Measurements from ENCODE around the gene ATP11A. TPM values are rescaled to one million over a fixed set of nuclear protein-coding genes. Genes with fewer than 3 reads are reported as not detected.
A peak's percentile ranks its signal among the peaks of the same experiment; 100 is the strongest.

Gene ATP11A
- 2.0 and 3.7 TPM in 2 replicates for total RNA-seq (2014; rRNA removed; shearing (Covaris generic))

DNA sequence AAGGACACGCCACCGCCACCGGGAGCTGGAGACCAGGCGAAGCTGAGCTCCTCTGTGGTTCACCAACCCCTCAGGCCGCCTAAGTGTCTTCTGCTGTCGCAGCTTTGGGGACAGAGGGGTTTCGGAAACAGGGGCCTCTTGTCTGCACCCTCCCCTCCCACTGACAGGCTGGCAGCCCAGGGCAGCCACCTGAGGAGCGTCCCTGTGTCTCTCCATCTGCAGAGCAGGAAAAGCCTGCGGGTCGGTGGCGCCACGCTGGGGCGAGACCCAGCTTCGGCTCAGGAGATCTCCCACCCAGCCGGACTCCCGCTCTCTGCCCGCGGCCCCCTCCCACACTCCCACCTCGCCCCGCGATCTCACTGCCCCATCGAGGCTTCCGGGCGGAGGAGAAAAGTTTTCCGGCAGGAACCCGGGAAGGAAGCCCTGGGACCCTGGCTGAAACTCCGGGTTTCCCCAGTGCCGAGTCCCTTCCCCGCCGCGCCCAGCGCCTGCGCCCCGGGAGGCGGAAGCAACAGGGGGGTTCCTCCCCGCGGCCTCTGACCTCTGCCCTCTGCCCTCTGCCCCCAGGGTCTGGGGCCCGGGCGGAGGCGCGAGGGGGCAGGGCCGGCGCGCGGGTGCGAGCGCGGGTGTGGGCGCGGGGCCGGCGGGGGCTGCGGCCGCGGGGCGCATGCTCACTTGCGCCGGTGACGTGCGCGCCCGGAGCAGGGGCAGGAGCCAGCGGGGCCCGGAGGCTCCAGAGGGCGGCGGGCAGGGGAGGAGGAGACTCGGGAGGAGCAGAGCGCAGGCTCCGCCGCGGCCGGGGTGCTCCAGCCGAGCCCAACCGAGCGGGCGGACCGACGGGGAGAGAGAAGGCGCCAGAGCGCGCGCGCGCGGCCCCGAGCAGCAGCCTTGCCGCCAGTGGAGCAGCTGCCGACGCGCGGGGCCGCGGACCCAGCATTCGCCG is at the start of gene ATP11A:
ATP11A (plus strand) TSS at position 736 of the 943 bp plus-strand sequence. CDS start 379 bp downstream, outside the sequence.
- DNase-seq (ENCODE audit: low read depth in 1 of 2, low spot score in 2 of 2) = peak; percentile 68 to 87
- Histone ChIP-seq H3K27me3 (replicated peaks) (no peaks in the 10 kb centered on the region; the same call in 1 of the 2 replicates), H3K36me3 (peaks cover 5% of the 10 kb centered on the region; the same call in 1 of the 2 replicates), H3K9me3 (replicated peaks) (no peaks in the 10 kb centered on the region), H3K27ac (0 out of 2 replicates have a peak within 1 kb of the TSS, but pooled peaks have one; percentile 24), H3K4me1 (replicated peaks) (peaks cover 17% of the 10 kb centered on the region), H3K4me3 (peak within 1 kb of the TSS; percentile 84)

DNA sequence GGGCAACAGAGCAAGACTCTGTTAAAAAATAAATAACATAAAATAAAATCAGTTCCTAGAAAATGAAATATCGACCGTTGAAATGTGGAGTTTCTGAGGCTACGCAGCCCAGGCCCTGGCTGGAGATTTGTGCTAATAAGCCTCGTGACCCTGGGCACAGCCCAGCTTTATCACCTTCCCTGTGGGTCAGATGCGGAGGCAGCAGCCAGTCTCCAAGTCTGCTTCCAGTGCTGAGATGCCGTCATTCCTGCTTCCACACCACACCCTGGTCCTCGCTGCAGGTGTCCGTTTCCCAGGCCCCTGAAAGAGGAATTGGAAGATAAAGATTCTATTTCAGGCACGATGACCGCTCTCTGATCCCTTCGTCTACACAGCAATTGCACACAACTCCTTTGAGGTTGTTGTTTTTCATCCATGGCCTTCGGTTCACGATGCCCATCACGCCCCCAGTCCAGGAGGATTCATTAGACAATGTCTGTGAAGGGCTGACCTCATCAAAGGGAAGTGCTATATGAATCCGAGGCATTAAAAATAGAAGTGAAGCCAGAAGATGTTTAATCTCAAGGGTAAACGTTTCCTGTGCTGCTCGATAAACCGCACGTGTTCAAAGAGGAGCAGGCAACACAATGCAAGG is 48.3 kb upstream of the ATP11A start:
- Histone ChIP-seq H3K9me3 (replicated peaks) (no peaks in the 10 kb centered on the region), H3K4me3 (no peak overlapping the region), H3K36me3 (no peaks in the 10 kb centered on the region), H3K27ac (no peak overlapping the region), H3K27me3 (replicated peaks) (peaks cover 7% of the 10 kb centered on the region; the same call in 1 of the 2 replicates), H3K4me1 (replicated peaks) (no peaks in the 10 kb centered on the region)
- no peak for DNase-seq (ENCODE audit: low read depth in 1 of 2, low spot score in 2 of 2)

DNA sequence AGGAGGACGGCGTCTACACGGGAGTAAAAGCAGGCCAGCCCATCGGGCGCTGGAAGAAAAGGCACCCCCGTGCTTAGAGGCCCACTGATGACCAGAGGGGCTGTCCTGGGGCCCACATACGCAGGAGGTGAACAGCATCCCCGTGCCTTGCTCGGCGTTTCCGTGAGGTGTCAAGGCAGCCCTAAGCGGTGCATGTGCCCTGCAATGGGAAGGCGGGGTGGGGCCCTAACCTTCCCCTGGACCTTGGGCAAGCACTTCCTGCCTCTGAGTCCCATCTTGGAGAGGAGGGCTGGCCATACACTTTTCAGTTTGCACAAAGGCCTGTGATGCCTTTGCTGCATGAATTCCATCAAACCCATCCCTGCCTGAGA is 47.8 kb upstream of the ATP11A start:
- H3K27ac ChIP-seq = no peak overlapping the region
- H3K36me3 ChIP-seq = no peaks in the 10 kb centered on the region
- H3K9me3 ChIP-seq (replicated peaks) = no peaks in the 10 kb centered on the region
- DNase-seq (ENCODE audit: low read depth in 1 of 2, low spot score in 2 of 2) = no peak
- peaks cover 7% of the 10 kb centered on the region; the same call in 1 of the 2 replicates for H3K27me3 ChIP-seq (replicated peaks)
- H3K4me1 ChIP-seq (replicated peaks) = no peaks in the 10 kb centered on the region
- no peak overlapping the region for H3K4me3 ChIP-seq

DNA sequence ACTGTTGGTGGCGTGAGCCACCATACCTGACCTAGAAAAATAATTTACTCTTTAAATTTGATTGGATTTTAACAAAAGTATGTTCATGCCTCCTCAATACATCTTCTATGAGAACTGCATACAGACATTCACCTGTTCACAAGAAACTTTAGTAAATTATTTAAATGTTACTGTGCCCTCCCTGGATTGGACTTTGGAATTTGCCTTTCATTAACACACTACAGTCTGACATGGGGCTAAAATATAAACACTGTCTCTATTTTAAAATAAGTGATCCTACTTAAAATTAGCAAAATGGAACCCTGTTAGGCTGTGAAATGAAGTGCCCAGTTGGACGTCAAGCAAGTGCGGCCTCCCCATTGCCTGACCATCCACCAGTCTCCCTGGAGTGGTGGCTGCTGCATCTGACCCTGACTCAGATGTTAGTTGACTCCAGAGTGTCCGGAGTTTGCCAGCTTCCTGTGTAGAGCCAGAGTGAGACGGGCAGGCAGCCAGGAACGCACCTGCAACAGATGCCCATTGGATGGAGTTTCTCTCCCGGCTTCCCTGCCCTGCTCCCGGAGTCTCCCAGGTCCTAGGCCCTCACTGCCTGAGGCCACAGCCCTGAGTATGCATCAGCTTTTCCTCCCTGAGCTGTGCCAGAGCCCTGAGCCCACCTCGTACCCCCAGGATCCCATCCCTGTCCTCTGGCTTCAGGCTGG is 45.9 kb upstream of the ATP11A start:
- H3K9me3 ChIP-seq (replicated peaks) = no peaks in the 10 kb centered on the region
- H3K4me1 ChIP-seq (replicated peaks) = no peaks in the 10 kb centered on the region
- no peaks in the 10 kb centered on the region for H3K36me3 ChIP-seq

DNA sequence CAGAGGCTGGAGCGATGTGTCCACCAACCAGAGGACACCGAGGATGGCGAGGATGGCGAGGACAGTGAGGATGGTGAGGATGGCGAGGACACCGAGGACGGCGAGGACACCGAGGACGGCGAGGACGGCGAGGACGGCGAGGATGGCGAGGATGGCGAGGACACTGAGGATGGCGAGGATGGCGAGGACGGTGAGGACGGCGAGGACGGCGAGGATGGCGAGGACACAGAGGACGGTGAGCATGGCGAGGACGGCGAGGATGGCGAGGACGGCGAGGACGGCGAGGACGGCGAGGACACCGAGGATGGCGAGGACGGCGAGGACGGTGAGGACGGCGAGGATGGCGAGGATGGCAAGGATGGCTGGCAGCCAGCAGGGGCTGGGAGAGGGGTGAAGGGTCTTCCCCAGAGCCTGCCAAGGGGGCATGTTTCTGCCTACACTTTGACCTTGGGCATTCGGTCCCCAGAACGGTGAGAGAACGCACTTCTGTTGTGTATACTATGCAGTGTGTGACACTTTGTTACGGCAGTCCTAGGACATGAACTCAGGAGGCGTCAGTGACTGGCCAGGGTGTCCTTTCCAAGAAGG is 44.4 kb upstream of the ATP11A start:
- Histone ChIP-seq H3K27ac (no peak overlapping the region), H3K4me3 (no peak overlapping the region), H3K9me3 (replicated peaks) (no peaks in the 10 kb centered on the region), H3K27me3 (replicated peaks) (no peaks in the 10 kb centered on the region), H3K4me1 (replicated peaks) (no peaks in the 10 kb centered on the region), H3K36me3 (no peaks in the 10 kb centered on the region)
- DNase-seq (ENCODE audit: low read depth in 1 of 2, low spot score in 2 of 2) = no peak

More for the DNA sequence above, 45.9 kb upstream of the ATP11A start:
- Histone ChIP-seq H3K27ac (no peak overlapping the region), H3K27me3 (replicated peaks) (0 out of 2 replicates have a peak, but pooled peaks cover 7% of the 10 kb centered on the region), H3K4me3 (no peak overlapping the region)
- DNase-seq (ENCODE audit: low read depth in 1 of 2, low spot score in 2 of 2) = no peak

DNA sequence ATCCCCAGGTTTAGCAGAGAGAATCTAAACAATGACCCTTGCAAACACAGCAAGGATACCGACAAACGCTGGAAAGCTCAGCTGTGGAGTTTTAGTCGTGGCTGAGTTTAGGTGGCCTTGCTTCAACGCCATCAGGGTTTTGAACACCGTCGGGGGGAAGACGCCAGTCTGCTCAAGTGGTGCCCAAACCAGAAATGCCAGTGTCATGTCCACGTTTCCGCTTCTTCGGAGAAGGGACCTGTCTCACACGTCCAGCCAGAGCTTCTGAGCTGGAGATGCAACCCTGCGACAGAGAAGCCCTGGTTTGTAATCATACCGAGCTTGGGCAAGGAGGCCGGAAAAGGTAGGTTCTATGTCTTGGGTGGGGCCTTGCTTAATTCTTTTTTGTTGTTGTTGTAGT is 42.6 kb upstream of the ATP11A start:
- Histone ChIP-seq H3K36me3 (no peaks in the 10 kb centered on the region), H3K4me1 (replicated peaks) (peaks cover 2% of the 10 kb centered on the region)

DNA sequence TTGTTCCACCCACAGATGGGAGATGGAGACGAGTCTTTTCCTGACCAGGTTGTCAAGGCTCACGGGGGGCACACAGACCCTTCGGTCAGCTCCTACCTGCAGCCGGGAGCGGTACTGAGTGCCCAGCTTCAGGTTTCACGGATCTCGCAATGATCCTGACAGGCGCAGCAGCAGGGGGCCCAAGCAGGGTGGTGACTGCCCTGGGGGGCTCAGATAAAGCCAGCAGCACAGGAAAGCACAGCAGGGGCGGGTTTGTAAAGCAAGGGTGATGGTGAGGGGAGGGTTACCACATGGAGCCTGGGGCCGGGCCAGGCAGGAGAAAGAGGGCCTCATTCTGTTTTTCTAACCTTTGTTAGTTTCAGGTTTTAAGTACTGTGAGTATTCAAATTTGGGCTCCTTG is 41.7 kb upstream of the ATP11A start:
- no peaks in the 10 kb centered on the region for H3K9me3 ChIP-seq (replicated peaks)
- peaks cover 7% of the 10 kb centered on the region for H3K4me1 ChIP-seq (replicated peaks)
- no peak overlapping the region for H3K27ac ChIP-seq
- no peaks in the 10 kb centered on the region for H3K27me3 ChIP-seq (replicated peaks)
- H3K4me3 ChIP-seq = no peak overlapping the region
- no peaks in the 10 kb centered on the region for H3K36me3 ChIP-seq
- no peak for DNase-seq (ENCODE audit: low read depth in 1 of 2, low spot score in 2 of 2)

More for the DNA sequence above, 42.6 kb upstream of the ATP11A start:
- H3K9me3 ChIP-seq (replicated peaks) = no peaks in the 10 kb centered on the region
- H3K27me3 ChIP-seq (replicated peaks) = no peaks in the 10 kb centered on the region
- H3K27ac ChIP-seq = no peak overlapping the region
- H3K4me3 ChIP-seq = no peak overlapping the region
- DNase-seq (ENCODE audit: low read depth in 1 of 2, low spot score in 2 of 2) = no peak

DNA sequence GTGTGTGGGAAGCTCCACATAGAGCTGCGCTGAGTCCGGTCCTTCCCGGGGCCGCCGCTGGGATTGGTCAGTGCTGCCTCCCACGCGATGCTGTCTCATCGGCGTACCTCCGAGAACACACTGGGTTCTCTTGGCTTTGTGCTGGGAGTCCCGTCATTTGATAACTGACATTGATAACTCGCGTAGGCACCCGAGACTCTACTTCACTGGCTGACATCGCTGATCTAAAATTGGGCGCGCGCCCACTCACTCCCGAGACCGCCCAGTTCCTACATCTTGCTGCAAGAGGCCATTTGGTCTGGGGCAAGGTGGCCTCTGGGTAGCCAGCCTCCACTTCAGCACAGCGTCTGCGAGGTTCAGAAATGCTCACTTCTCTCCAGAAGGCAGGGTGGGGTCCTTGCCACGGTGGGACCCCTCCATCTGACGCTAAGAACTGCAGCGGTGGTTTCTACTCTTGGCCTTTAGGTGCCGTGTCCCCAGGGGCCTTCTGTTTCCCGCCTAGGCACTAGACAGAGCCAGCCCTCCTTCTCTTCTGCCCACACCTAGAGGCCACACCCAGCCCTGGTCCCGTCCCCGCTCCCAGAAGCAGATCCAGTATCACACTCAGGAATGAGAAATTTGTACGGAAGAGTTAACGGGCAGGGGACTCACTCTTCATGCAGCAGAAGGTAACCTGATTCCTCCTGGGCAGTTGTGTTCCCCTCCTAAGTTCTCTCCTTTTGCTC is 40.7 kb upstream of the ATP11A start:
- peaks cover 7% of the 10 kb centered on the region for H3K4me1 ChIP-seq (replicated peaks)
- no peak overlapping the region for H3K4me3 ChIP-seq
- DNase-seq (ENCODE audit: low read depth in 1 of 2, low spot score in 2 of 2) = no peak
- H3K27me3 ChIP-seq (replicated peaks) = no peaks in the 10 kb centered on the region
- H3K27ac ChIP-seq = no peak overlapping the region
- no peaks in the 10 kb centered on the region for H3K36me3 ChIP-seq
- H3K9me3 ChIP-seq (replicated peaks) = no peaks in the 10 kb centered on the region

DNA sequence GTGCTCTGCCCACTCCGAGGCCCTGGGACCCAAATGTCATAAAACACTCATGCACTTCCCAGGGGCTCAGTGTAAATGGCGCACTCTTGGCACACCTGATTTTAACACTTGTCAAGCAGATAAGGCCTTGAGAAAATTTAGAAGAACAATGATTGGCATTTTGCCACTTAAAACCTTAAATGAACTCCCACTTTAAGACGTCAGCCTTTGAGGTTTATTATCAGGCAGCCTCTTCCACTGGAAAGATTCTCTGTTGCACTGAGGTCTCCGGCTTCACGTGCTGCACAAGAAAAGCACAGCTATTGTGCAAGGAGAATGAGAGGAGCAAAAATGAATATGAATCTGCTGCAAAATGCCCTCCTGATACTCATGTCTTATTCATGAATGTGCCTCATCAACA is 38.5 kb upstream of the ATP11A start:
- no peak overlapping the region for H3K27ac ChIP-seq
- DNase-seq (ENCODE audit: low read depth in 1 of 2, low spot score in 2 of 2) = peak in 1 of 2 experiments; percentile 17
- H3K27me3 ChIP-seq (replicated peaks) = no peaks in the 10 kb centered on the region
- no peak overlapping the region for H3K4me3 ChIP-seq
- no peaks in the 10 kb centered on the region for H3K9me3 ChIP-seq (replicated peaks)
- H3K36me3 ChIP-seq = no peaks in the 10 kb centered on the region
- peaks cover 7% of the 10 kb centered on the region for H3K4me1 ChIP-seq (replicated peaks)

DNA sequence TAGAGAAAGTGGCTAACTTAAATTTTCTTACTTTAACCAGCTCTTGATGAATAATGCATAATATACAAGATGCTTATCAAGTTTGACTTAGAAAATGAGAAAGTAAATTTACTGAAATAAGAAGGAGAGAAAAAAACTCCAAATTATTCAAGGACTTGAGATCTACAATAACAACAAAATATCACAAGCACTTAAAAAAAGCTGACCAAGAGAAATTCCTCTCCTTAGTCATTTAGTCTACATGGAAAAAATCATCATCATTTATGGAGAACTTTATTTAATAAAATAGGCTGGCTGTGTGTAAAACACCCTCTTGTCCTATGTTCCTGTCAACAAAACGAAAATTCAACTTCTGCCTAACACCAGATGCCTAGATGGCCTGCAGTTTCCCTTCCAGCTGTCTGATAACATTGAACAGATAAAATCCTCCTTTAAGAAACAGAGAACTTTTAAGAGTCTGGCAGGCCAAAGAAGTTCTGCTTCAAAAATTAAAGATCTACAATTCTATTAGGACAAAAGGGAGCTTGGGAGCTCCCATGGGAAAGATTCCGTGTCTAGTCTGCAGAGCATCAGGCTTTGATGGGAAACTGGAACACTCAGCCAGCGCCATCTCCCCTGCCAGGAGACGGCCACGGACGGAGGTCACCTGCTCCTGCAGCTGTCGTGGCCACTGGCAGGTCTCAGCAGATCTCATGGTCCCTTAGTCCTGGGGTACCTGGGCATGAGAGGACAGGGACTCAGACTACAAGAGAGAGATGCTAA is 37.9 kb upstream of the ATP11A start:
- Histone ChIP-seq H3K4me3 (no peak overlapping the region), H3K4me1 (replicated peaks) (peaks cover 7% of the 10 kb centered on the region), H3K27ac (no peak overlapping the region), H3K27me3 (replicated peaks) (no peaks in the 10 kb centered on the region), H3K36me3 (no peaks in the 10 kb centered on the region), H3K9me3 (replicated peaks) (no peaks in the 10 kb centered on the region)
- no peak for DNase-seq (ENCODE audit: low read depth in 1 of 2, low spot score in 2 of 2)

DNA sequence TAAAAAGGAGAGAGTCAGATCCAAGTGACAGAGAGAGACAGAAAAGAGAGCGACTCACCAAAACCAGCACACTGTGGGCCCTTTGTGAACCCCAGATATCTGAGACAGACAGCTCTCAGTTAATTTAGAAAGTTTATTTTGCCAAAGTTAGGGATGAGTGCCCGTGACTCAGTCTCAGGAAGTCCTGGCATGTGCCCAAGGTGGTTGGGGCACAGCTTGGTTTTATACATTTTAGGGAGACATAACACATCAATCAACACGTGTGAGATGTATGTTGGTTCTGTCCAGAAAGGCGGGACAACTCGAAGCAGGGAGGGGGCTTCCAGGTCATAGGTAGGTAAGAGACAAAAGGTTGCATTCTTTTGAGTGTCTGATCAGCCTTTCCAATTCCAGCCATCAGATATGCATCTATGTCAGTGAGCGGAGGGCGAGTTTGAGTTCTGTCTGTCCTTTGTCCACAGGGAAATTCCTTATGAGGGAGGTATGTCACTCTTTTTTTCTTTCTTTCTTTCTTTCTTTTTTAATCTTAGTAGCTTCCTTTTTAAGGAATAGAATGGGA is 37.2 kb upstream of the ATP11A start:
- Histone ChIP-seq H3K4me1 (replicated peaks) (peaks cover 7% of the 10 kb centered on the region), H3K27me3 (replicated peaks) (no peaks in the 10 kb centered on the region), H3K4me3 (no peak overlapping the region), H3K36me3 (no peaks in the 10 kb centered on the region), H3K27ac (no peak overlapping the region), H3K9me3 (replicated peaks) (no peaks in the 10 kb centered on the region)
- DNase-seq (ENCODE audit: low read depth in 1 of 2, low spot score in 2 of 2) = peak in 1 of 2 experiments; percentile 60

DNA sequence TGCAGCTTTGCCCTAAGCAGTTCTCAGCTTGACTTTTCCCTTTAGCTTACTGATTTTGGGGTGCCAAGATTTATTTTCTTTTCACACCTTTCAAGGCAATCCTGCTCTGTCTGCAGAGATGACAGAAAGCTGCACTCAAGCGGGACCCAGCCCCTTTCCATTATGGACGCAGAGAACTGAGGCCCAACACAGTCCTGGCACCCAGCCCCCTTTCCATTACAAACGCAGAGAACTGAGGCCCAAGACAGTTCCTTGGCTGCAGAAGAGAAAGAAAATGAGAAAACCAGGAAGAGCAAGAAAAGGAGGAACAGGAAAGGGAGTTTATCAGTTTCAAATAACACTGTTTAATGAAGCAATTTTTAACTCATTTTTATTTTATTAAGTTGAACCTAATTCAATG is 36.8 kb upstream of the ATP11A start:
- H3K36me3 ChIP-seq = no peaks in the 10 kb centered on the region

More for the DNA sequence above, 36.8 kb upstream of the ATP11A start:
- Histone ChIP-seq H3K9me3 (replicated peaks) (no peaks in the 10 kb centered on the region), H3K27me3 (replicated peaks) (no peaks in the 10 kb centered on the region), H3K4me3 (no peak overlapping the region), H3K4me1 (replicated peaks) (peaks cover 10% of the 10 kb centered on the region), H3K27ac (no peak overlapping the region)
- no peak for DNase-seq (ENCODE audit: low read depth in 1 of 2, low spot score in 2 of 2)

Data from SJSA1 (cell line).